Measurements from ENCODE around the gene GRIK1.

Gene GRIK1

DNA sequence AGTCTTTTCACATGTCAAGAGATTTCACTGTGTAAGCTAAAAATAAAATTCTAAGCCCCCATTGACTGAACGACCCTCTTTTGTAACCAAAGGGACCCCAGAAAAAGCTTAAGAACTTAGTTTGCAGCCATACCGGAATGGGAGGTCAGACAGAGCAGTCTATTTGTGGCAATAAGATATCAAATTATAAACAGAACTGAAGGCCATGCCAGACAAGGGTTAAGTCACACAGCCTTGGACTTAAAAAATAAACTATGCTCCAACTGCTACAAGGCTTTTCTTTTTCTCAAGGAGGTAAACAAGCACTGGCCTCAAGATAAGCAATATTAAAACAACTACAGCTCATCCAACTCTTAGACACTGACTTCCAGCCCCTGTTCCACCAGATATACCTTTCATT is 384.2 kb downstream of the GRIK1 start:
- Histone ChIP-seq H3K36me3 (ENCODE audit: control insufficient read depth in 5 of 5, insufficient read depth in 5 of 5, low read length in 5 of 5) (no peaks in the 10 kb centered on the region), H3K9ac (ENCODE audit: low read length in 5 of 5) (no peak overlapping the region), H3K4me3 (ENCODE audit: low read depth in 1 of 5, low read length in 5 of 5) (no peak overlapping the region), H3K4me1 (ENCODE audit: control insufficient read depth in 5 of 5, insufficient read depth in 5 of 5, low read length in 5 of 5) (no peaks in the 10 kb centered on the region), H3K27me3 (ENCODE audit: control insufficient read depth in 5 of 5, insufficient read depth in 4 of 5, low read length in 5 of 5) (no peaks in the 10 kb centered on the region), H3K27ac (ENCODE audit: low read depth, low read length) (no peak overlapping the region), H3K9me3 (ENCODE audit: control insufficient read depth in 5 of 5, low read length in 5 of 5) (no peaks in the 10 kb centered on the region)

DNA sequence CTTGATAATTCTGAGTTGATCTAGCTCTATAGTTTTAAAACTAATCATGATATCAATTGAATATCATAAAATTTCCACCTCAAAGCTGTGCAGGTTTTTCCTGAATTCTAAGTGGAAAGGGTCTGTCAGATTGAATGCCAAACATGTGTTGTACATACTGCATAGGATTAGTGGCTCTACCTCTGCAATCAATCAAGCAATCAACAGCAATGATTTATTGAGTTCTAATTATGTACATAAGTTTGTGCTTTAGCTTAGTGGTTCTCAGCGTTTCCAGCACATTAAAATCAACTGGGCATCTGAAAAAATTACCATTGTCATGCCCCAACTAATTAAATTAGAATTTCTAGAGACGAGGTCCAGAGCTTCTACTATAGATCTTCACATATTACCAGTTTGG is 389.6 kb downstream of the GRIK1 start:
- H3K4me3 ChIP-seq (ENCODE audit: low read depth in 1 of 5, low read length in 5 of 5), result no peak overlapping the region
- no peak overlapping the region for H3K9ac ChIP-seq (ENCODE audit: low read length in 5 of 5)
- no peaks in the 10 kb centered on the region for H3K4me1 ChIP-seq (ENCODE audit: control insufficient read depth in 5 of 5, insufficient read depth in 5 of 5, low read length in 5 of 5)

DNA sequence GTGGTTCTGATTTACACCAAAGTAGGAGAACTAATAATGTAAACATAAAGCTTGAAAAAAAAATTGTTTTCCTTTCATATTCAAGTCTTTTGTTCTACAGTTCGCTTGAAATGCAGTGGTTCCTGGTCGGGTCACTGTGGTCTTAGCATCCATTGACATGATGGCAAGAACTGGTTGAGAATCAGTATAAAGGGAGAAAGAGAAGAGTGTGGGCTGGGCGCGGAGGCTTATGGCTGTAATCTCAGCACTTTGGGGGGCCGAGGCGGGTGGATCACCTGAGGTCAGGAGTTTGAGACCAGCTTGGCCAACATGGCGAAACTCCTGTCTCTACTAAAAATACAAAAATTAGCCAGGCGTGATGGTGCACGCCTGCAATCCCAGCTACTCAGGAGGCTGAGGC is 390.2 kb downstream of the GRIK1 start:
- Histone ChIP-seq H3K36me3 (ENCODE audit: control insufficient read depth in 5 of 5, insufficient read depth in 5 of 5, low read length in 5 of 5) (no peaks in the 10 kb centered on the region), H3K9ac (ENCODE audit: low read length in 5 of 5) (no peak overlapping the region), H3K27me3 (ENCODE audit: control insufficient read depth in 5 of 5, insufficient read depth in 4 of 5, low read length in 5 of 5) (no peaks in the 10 kb centered on the region), H3K4me3 (ENCODE audit: low read depth in 1 of 5, low read length in 5 of 5) (no peak overlapping the region), H3K4me1 (ENCODE audit: control insufficient read depth in 5 of 5, insufficient read depth in 5 of 5, low read length in 5 of 5) (no peaks in the 10 kb centered on the region), H3K27ac (ENCODE audit: low read depth, low read length) (no peak overlapping the region), H3K9me3 (ENCODE audit: control insufficient read depth in 5 of 5, low read length in 5 of 5) (no peaks in the 10 kb centered on the region)

More for the DNA sequence above, 389.6 kb downstream of the GRIK1 start:
- H3K27me3 ChIP-seq (ENCODE audit: control insufficient read depth in 5 of 5, insufficient read depth in 4 of 5, low read length in 5 of 5), result no peaks in the 10 kb centered on the region
- H3K27ac ChIP-seq (ENCODE audit: low read depth, low read length), result no peak overlapping the region
- H3K36me3 ChIP-seq (ENCODE audit: control insufficient read depth in 5 of 5, insufficient read depth in 5 of 5, low read length in 5 of 5), result no peaks in the 10 kb centered on the region
- no peaks in the 10 kb centered on the region for H3K9me3 ChIP-seq (ENCODE audit: control insufficient read depth in 5 of 5, low read length in 5 of 5)

GRCh38 chr21:29547998-29548397 is 391.8 kb downstream of the GRIK1 start:
- Histone ChIP-seq H3K4me3 (ENCODE audit: low read depth in 1 of 5, low read length in 5 of 5) (no peak overlapping the region), H3K9me3 (ENCODE audit: control insufficient read depth in 5 of 5, low read length in 5 of 5) (no peaks in the 10 kb centered on the region), H3K4me1 (ENCODE audit: control insufficient read depth in 5 of 5, insufficient read depth in 5 of 5, low read length in 5 of 5) (no peaks in the 10 kb centered on the region), H3K27me3 (ENCODE audit: control insufficient read depth in 5 of 5, insufficient read depth in 4 of 5, low read length in 5 of 5) (no peaks in the 10 kb centered on the region), H3K36me3 (ENCODE audit: control insufficient read depth in 5 of 5, insufficient read depth in 5 of 5, low read length in 5 of 5) (no peaks in the 10 kb centered on the region), H3K9ac (ENCODE audit: low read length in 5 of 5) (no peak overlapping the region), H3K27ac (ENCODE audit: low read depth, low read length) (no peak overlapping the region)

DNA sequence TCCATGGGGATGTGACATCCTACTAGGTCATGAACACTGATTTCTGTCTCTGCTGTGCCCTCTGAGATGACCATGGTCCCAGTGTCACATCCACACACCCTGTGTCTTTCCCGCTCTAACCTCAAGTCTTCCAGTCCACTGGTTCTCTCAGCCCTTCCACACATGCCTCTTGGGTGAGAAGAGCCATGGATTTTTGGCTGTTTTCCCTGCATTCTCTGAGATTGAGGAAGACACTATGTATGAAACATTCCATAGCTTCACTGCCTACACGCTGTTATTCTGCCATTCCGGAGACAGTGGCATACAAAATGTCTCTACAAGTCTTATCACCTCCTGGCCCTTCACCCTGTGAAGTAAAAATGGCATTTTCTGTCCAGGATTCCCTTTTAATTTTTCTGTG is 393.7 kb downstream of the GRIK1 start:
- Histone ChIP-seq H3K27me3 (ENCODE audit: control insufficient read depth in 5 of 5, insufficient read depth in 4 of 5, low read length in 5 of 5) (no peaks in the 10 kb centered on the region), H3K9me3 (ENCODE audit: control insufficient read depth in 5 of 5, low read length in 5 of 5) (no peaks in the 10 kb centered on the region), H3K9ac (ENCODE audit: low read length in 5 of 5) (no peak overlapping the region), H3K4me3 (ENCODE audit: low read depth in 1 of 5, low read length in 5 of 5) (no peak overlapping the region), H3K27ac (ENCODE audit: low read depth, low read length) (no peak overlapping the region), H3K36me3 (ENCODE audit: control insufficient read depth in 5 of 5, insufficient read depth in 5 of 5, low read length in 5 of 5) (no peaks in the 10 kb centered on the region), H3K4me1 (ENCODE audit: control insufficient read depth in 5 of 5, insufficient read depth in 5 of 5, low read length in 5 of 5) (no peaks in the 10 kb centered on the region)

DNA sequence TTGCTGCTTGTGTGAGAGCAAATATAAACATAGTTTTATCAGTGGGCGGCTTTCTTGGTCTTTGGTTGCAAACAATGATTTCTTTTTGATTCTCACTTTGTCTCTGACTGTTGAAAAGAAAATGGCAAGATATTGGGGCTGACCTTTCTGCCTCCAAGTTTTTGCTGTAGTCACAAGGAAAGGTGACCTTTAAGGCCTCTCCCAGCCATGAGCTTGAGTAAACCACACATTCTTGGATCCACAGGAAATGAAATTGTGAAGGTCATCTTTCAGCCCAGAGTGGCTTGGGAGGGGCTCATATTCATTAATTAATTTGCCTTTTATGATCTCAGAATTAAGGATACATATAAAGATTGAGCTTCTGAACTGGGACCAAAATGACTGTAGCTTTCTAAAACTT is 399.5 kb downstream of the GRIK1 start:
- Histone ChIP-seq H3K4me1 (ENCODE audit: control insufficient read depth in 5 of 5, insufficient read depth in 5 of 5, low read length in 5 of 5) (no peaks in the 10 kb centered on the region), H3K4me3 (ENCODE audit: low read depth in 1 of 5, low read length in 5 of 5) (no peak overlapping the region), H3K9ac (ENCODE audit: low read length in 5 of 5) (no peak overlapping the region), H3K27me3 (ENCODE audit: control insufficient read depth in 5 of 5, insufficient read depth in 4 of 5, low read length in 5 of 5) (no peaks in the 10 kb centered on the region), H3K27ac (ENCODE audit: low read depth, low read length) (no peak overlapping the region), H3K9me3 (ENCODE audit: control insufficient read depth in 5 of 5, low read length in 5 of 5) (peaks cover 0 to 5% (median 0%) of the 10 kb centered on the region in 5 donors), H3K36me3 (ENCODE audit: control insufficient read depth in 5 of 5, insufficient read depth in 5 of 5, low read length in 5 of 5) (no peaks in the 10 kb centered on the region)

DNA sequence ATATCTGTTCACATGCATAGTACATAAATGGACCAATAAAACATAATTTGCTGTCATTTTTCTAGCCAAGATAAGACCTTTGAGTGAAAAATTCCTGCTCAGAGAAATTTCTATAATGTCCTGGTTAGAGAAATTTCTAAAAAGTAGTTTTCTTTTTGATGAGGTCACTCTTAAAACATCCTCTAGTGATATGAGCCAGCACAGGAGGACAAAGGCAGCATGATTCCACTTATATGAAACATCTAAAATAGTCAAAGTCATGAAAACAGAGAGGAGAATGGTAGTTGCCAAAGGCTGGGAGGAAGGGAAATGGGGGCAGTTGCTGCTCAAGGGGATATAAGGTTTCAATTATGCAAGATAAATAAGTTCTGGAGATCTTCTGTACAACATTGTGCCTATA is 401.7 kb downstream of the GRIK1 start:
- no peaks in the 10 kb centered on the region for H3K27me3 ChIP-seq (ENCODE audit: control insufficient read depth in 5 of 5, insufficient read depth in 4 of 5, low read length in 5 of 5)
- no peak overlapping the region for H3K9ac ChIP-seq (ENCODE audit: low read length in 5 of 5)
- H3K4me1 ChIP-seq (ENCODE audit: control insufficient read depth in 5 of 5, insufficient read depth in 5 of 5, low read length in 5 of 5), result no peaks in the 10 kb centered on the region
- H3K36me3 ChIP-seq (ENCODE audit: control insufficient read depth in 5 of 5, insufficient read depth in 5 of 5, low read length in 5 of 5), result no peaks in the 10 kb centered on the region
- H3K4me3 ChIP-seq (ENCODE audit: low read depth in 1 of 5, low read length in 5 of 5), result no peak overlapping the region
- peaks cover 0 to 5% (median 0%) of the 10 kb centered on the region in 5 donors for H3K9me3 ChIP-seq (ENCODE audit: control insufficient read depth in 5 of 5, low read length in 5 of 5)
- H3K27ac ChIP-seq (ENCODE audit: low read depth, low read length), result no peak overlapping the region

GRCh38 chr21:29534448-29534847 is 405.3 kb downstream of the GRIK1 start:
- Histone ChIP-seq H3K4me3 (ENCODE audit: low read depth in 1 of 5, low read length in 5 of 5) (no peak overlapping the region), H3K27ac (ENCODE audit: low read depth, low read length) (no peak overlapping the region), H3K27me3 (ENCODE audit: control insufficient read depth in 5 of 5, insufficient read depth in 4 of 5, low read length in 5 of 5) (no peaks in the 10 kb centered on the region), H3K36me3 (ENCODE audit: control insufficient read depth in 5 of 5, insufficient read depth in 5 of 5, low read length in 5 of 5) (no peaks in the 10 kb centered on the region), H3K9ac (ENCODE audit: low read length in 5 of 5) (no peak overlapping the region), H3K9me3 (ENCODE audit: control insufficient read depth in 5 of 5, low read length in 5 of 5) (peaks cover 0 to 5% (median 0%) of the 10 kb centered on the region in 5 donors), H3K4me1 (ENCODE audit: control insufficient read depth in 5 of 5, insufficient read depth in 5 of 5, low read length in 5 of 5) (no peaks in the 10 kb centered on the region)

GRCh38 chr21:29529139-29529538 is 410.7 kb downstream of the GRIK1 start:
- Histone ChIP-seq H3K4me3 (ENCODE audit: low read depth in 1 of 5, low read length in 5 of 5) (no peak overlapping the region), H3K27ac (ENCODE audit: low read depth, low read length) (no peak overlapping the region), H3K4me1 (ENCODE audit: control insufficient read depth in 5 of 5, insufficient read depth in 5 of 5, low read length in 5 of 5) (peaks cover 0 to 11% (median 0%) of the 10 kb centered on the region in 5 donors), H3K36me3 (ENCODE audit: control insufficient read depth in 5 of 5, insufficient read depth in 5 of 5, low read length in 5 of 5) (no peaks in the 10 kb centered on the region), H3K9ac (ENCODE audit: low read length in 5 of 5) (no peak overlapping the region), H3K27me3 (ENCODE audit: control insufficient read depth in 5 of 5, insufficient read depth in 4 of 5, low read length in 5 of 5) (no peaks in the 10 kb centered on the region), H3K9me3 (ENCODE audit: control insufficient read depth in 5 of 5, low read length in 5 of 5) (peaks cover 0 to 8% (median 7%) of the 10 kb centered on the region in 5 donors)

GRCh38 chr21:29526545-29526944 is 413.3 kb downstream of the GRIK1 start:
- no peaks in the 10 kb centered on the region for H3K36me3 ChIP-seq (ENCODE audit: control insufficient read depth in 5 of 5, insufficient read depth in 5 of 5, low read length in 5 of 5)
- no peak overlapping the region for H3K4me3 ChIP-seq (ENCODE audit: low read depth in 1 of 5, low read length in 5 of 5)
- peaks cover 0 to 20% (median 0%) of the 10 kb centered on the region in 5 donors for H3K4me1 ChIP-seq (ENCODE audit: control insufficient read depth in 5 of 5, insufficient read depth in 5 of 5, low read length in 5 of 5)
- H3K27me3 ChIP-seq (ENCODE audit: control insufficient read depth in 5 of 5, insufficient read depth in 4 of 5, low read length in 5 of 5), result no peaks in the 10 kb centered on the region
- no peak overlapping the region for H3K27ac ChIP-seq (ENCODE audit: low read depth, low read length)
- no peak overlapping the region for H3K9ac ChIP-seq (ENCODE audit: low read length in 5 of 5)
- H3K9me3 ChIP-seq (ENCODE audit: control insufficient read depth in 5 of 5, low read length in 5 of 5), result peaks cover 0 to 8% (median 7%) of the 10 kb centered on the region in 5 donors

DNA sequence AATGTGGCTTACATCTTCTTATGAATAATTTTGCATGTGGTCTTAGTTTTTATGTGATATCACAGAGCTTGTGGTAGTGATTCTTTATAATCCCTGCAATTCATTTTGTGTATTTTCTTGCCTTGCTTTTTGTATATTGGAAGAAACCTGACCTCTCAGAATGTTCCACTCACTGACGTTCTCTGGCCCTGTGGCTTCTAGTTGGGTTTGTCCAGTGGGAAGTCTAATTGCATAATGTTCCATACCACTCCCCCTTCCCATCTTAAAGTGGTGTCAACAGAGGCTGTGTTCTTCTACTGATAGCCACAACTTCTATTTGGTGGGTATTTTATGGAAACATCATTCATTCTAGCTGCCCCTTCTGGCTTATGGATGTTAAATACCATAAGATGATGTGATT is 415.7 kb downstream of the GRIK1 start:
- Histone ChIP-seq H3K36me3 (ENCODE audit: control insufficient read depth in 5 of 5, insufficient read depth in 5 of 5, low read length in 5 of 5) (no peaks in the 10 kb centered on the region), H3K4me3 (ENCODE audit: low read depth in 1 of 5, low read length in 5 of 5) (no peak overlapping the region), H3K27me3 (ENCODE audit: control insufficient read depth in 5 of 5, insufficient read depth in 4 of 5, low read length in 5 of 5) (no peaks in the 10 kb centered on the region), H3K9me3 (ENCODE audit: control insufficient read depth in 5 of 5, low read length in 5 of 5) (peaks cover 0 to 8% (median 7%) of the 10 kb centered on the region in 5 donors), H3K4me1 (ENCODE audit: control insufficient read depth in 5 of 5, insufficient read depth in 5 of 5, low read length in 5 of 5) (peaks cover 0 to 20% (median 0%) of the 10 kb centered on the region in 5 donors), H3K9ac (ENCODE audit: low read length in 5 of 5) (no peak overlapping the region), H3K27ac (ENCODE audit: low read depth, low read length) (no peak overlapping the region)

Data from subcutaneous abdominal adipose tissue (tissue), 5 donors.